ENCODE results near the gene INPP5D. TPM values are rescaled to one million over a fixed set of nuclear protein-coding genes. Genes with fewer than 3 reads are reported as not detected.

INPP5D gene
- total and polyA plus RNA-seq, 5 donors from 2014 or later: 56.9 to 278 (median 69.9) TPM

GRCh38 chr2:233075141-233075965 is 15.2 kb downstream of the INPP5D start:
- Histone ChIP-seq H3K4me1 (ENCODE audit: control insufficient read depth, insufficient read depth, low read length, poor library complexity, severe bottlenecking) (peaks cover 81% of the 10 kb centered on the region), H3K4me3 (ENCODE audit: low read depth, low read length) (peak overlapping the region; percentile 76), H3K36me3 (ENCODE audit: control insufficient read depth, insufficient read depth, low read length) (peaks cover 37% of the 10 kb centered on the region), H3K27me3 (ENCODE audit: control insufficient read depth, insufficient read depth, low read length) (no peaks in the 10 kb centered on the region), H3K27ac (ENCODE audit: insufficient read depth, low read length, poor library complexity, severe bottlenecking) (peak overlapping the region; percentile 71), H3K9me3 (ENCODE audit: control insufficient read depth in 2 of 2, low read length in 2 of 2) (peaks cover 5% of the 10 kb centered on the region in 2 experiments)
- H3K27me3 Mint-ChIP-seq: no peaks in the 10 kb centered on the region
- H3K4me3 Mint-ChIP-seq: no peak overlapping the region
- peaks cover 26% of the 10 kb centered on the region for H3K36me3 Mint-ChIP-seq
- peak; percentile 24 to 42 for ATAC-seq (ENCODE audit: low read depth in 2 of 2)
- DNase-seq: peak in 1 of 3 donors; percentile 34
- H3K27ac Mint-ChIP-seq: no peak overlapping the region
- H3K4me1 Mint-ChIP-seq: peaks cover 20 to 37% (median 27%) of the 10 kb centered on the region in 4 donors
- peaks cover 0 to 4% (median 0%) of the 10 kb centered on the region in 7 donors for H3K9me3 Mint-ChIP-seq

GRCh38 chr2:233075966-233076339 is 15.8 kb downstream of the INPP5D start:
- Mint-ChIP-seq H3K27ac (no peak overlapping the region), H3K9me3 (peaks cover 0 to 4% (median 0%) of the 10 kb centered on the region in 7 donors), H3K4me1 (peaks cover 14 to 37% (median 25%) of the 10 kb centered on the region in 4 donors), H3K4me3 (no peak overlapping the region), H3K27me3 (no peaks in the 10 kb centered on the region), H3K36me3 (peaks cover 26% of the 10 kb centered on the region)
- peak in 2 of 3 donors; percentile 56 to 82 for DNase-seq
- ATAC-seq (ENCODE audit: low read depth in 2 of 2): peak; percentile 65 to 66
- Histone ChIP-seq H3K4me1 (ENCODE audit: control insufficient read depth, insufficient read depth, low read length, poor library complexity, severe bottlenecking) (peaks cover 81% of the 10 kb centered on the region), H3K27me3 (ENCODE audit: control insufficient read depth, insufficient read depth, low read length) (no peaks in the 10 kb centered on the region), H3K27ac (ENCODE audit: insufficient read depth, low read length, poor library complexity, severe bottlenecking) (peak overlapping the region; percentile 71), H3K4me3 (ENCODE audit: low read depth, low read length) (peak overlapping the region; percentile 76), H3K36me3 (ENCODE audit: control insufficient read depth, insufficient read depth, low read length) (peaks cover 40% of the 10 kb centered on the region), H3K9me3 (ENCODE audit: control insufficient read depth in 2 of 2, low read length in 2 of 2) (peaks cover 5% of the 10 kb centered on the region in 2 experiments)

- no peak overlapping the region for H3K4me3 Mint-ChIP-seq
- peaks cover 32% of the 10 kb centered on the region for H3K36me3 ChIP-seq (ENCODE audit: control insufficient read depth, insufficient read depth, low read length)
Measured at GRCh38 chr2:233076749-233077148, 16.6 kb downstream of the INPP5D start.

GRCh38 chr2:233079473-233079877 is 19.3 kb downstream of the INPP5D start:
- H3K36me3 ChIP-seq (ENCODE audit: control insufficient read depth, insufficient read depth, low read length): peaks cover 13% of the 10 kb centered on the region
- DNase-seq (peak in 2 of 3 donors; percentile 45 to 81), ATAC-seq (ENCODE audit: low read depth in 2 of 2) (peak in 1 of 2 donors; percentile 27)
- peak overlapping the region; percentile 74 for H3K4me3 ChIP-seq (ENCODE audit: low read depth, low read length)
- Mint-ChIP-seq H3K9me3 (no peaks in the 10 kb centered on the region), H3K27me3 (peaks cover 5% of the 10 kb centered on the region), H3K36me3 (peaks cover 38% of the 10 kb centered on the region), H3K4me3 (peak overlapping the region; percentile 81 to 91 (median 86)), H3K4me1 (peaks cover 0 to 63% (median 40%) of the 10 kb centered on the region in 4 donors), H3K27ac (peak overlapping the region; percentile 95 to 100 (median 98))
- H3K9me3 ChIP-seq (ENCODE audit: control insufficient read depth in 2 of 2, low read length in 2 of 2): no peaks in the 10 kb centered on the region
- no peaks in the 10 kb centered on the region for H3K27me3 ChIP-seq (ENCODE audit: control insufficient read depth, insufficient read depth, low read length)
- H3K27ac ChIP-seq (ENCODE audit: insufficient read depth, low read length, poor library complexity, severe bottlenecking): peak overlapping the region; percentile 89
- H3K4me1 ChIP-seq (ENCODE audit: control insufficient read depth, insufficient read depth, low read length, poor library complexity, severe bottlenecking): peaks cover 100% of the 10 kb centered on the region

More at GRCh38 chr2:233076749-233077148, 16.6 kb downstream of the INPP5D start:
- peaks cover 28% of the 10 kb centered on the region for H3K36me3 Mint-ChIP-seq
- H3K27me3 Mint-ChIP-seq: no peaks in the 10 kb centered on the region
- Histone ChIP-seq H3K4me3 (ENCODE audit: low read depth, low read length) (peak overlapping the region; percentile 76), H3K9me3 (ENCODE audit: control insufficient read depth in 2 of 2, low read length in 2 of 2) (peaks cover 3% of the 10 kb centered on the region in 2 experiments), H3K27ac (ENCODE audit: insufficient read depth, low read length, poor library complexity, severe bottlenecking) (peak overlapping the region; percentile 71), H3K27me3 (ENCODE audit: control insufficient read depth, insufficient read depth, low read length) (no peaks in the 10 kb centered on the region), H3K4me1 (ENCODE audit: control insufficient read depth, insufficient read depth, low read length, poor library complexity, severe bottlenecking) (peaks cover 87% of the 10 kb centered on the region)
- H3K9me3 Mint-ChIP-seq: peaks cover 0 to 2% (median 0%) of the 10 kb centered on the region in 7 donors
- H3K27ac Mint-ChIP-seq: no peak overlapping the region
- peak in 2 of 3 donors; percentile 51 to 73 for DNase-seq
- no peak for ATAC-seq (ENCODE audit: low read depth in 2 of 2)
- H3K4me1 Mint-ChIP-seq: peaks cover 8 to 39% (median 25%) of the 10 kb centered on the region in 4 donors

- H3K36me3 Mint-ChIP-seq: peaks cover 41% of the 10 kb centered on the region
Measured at GRCh38 chr2:233079953-233080835, 20.1 kb downstream of the INPP5D start.

GRCh38 chr2:233080836-233081229 is 20.7 kb downstream of the INPP5D start:
- no peaks in the 10 kb centered on the region for H3K9me3 ChIP-seq (ENCODE audit: control insufficient read depth in 2 of 2, low read length in 2 of 2)
- H3K27ac ChIP-seq (ENCODE audit: insufficient read depth, low read length, poor library complexity, severe bottlenecking): peak overlapping the region; percentile 89
- peak overlapping the region; percentile 81 to 94 (median 86) for H3K4me3 Mint-ChIP-seq
- H3K4me1 Mint-ChIP-seq: peaks cover 0 to 77% (median 48%) of the 10 kb centered on the region in 4 donors
- peaks cover 10% of the 10 kb centered on the region for H3K27me3 Mint-ChIP-seq
- ATAC-seq (ENCODE audit: low read depth in 2 of 2) (no peak), DNase-seq (no peak)
- H3K36me3 Mint-ChIP-seq: peaks cover 45% of the 10 kb centered on the region
- no peaks in the 10 kb centered on the region for H3K27me3 ChIP-seq (ENCODE audit: control insufficient read depth, insufficient read depth, low read length)
- H3K9me3 Mint-ChIP-seq: no peaks in the 10 kb centered on the region
- peaks cover 13% of the 10 kb centered on the region for H3K36me3 ChIP-seq (ENCODE audit: control insufficient read depth, insufficient read depth, low read length)
- peak overlapping the region; percentile 95 to 100 (median 95) for H3K27ac Mint-ChIP-seq
- peaks cover 100% of the 10 kb centered on the region for H3K4me1 ChIP-seq (ENCODE audit: control insufficient read depth, insufficient read depth, low read length, poor library complexity, severe bottlenecking)
- peak overlapping the region; percentile 72 for H3K4me3 ChIP-seq (ENCODE audit: low read depth, low read length)

More at GRCh38 chr2:233079953-233080835, 20.1 kb downstream of the INPP5D start:
- ATAC-seq (ENCODE audit: low read depth in 2 of 2) (no peak), DNase-seq (no peak)
- Mint-ChIP-seq H3K9me3 (no peaks in the 10 kb centered on the region), H3K4me1 (peaks cover 0 to 71% (median 43%) of the 10 kb centered on the region in 4 donors), H3K27me3 (peaks cover 5% of the 10 kb centered on the region), H3K4me3 (peak overlapping the region; percentile 81 to 94 (median 86)), H3K27ac (peak overlapping the region; percentile 95 to 100 (median 98))
- Histone ChIP-seq H3K9me3 (ENCODE audit: control insufficient read depth in 2 of 2, low read length in 2 of 2) (no peaks in the 10 kb centered on the region), H3K27me3 (ENCODE audit: control insufficient read depth, insufficient read depth, low read length) (no peaks in the 10 kb centered on the region), H3K36me3 (ENCODE audit: control insufficient read depth, insufficient read depth, low read length) (peaks cover 13% of the 10 kb centered on the region), H3K4me3 (ENCODE audit: low read depth, low read length) (peak overlapping the region; percentile 74), H3K4me1 (ENCODE audit: control insufficient read depth, insufficient read depth, low read length, poor library complexity, severe bottlenecking) (peaks cover 100% of the 10 kb centered on the region), H3K27ac (ENCODE audit: insufficient read depth, low read length, poor library complexity, severe bottlenecking) (peak overlapping the region; percentile 89)

GRCh38 chr2:233081232-233081730 is 21.1 kb downstream of the INPP5D start:
- DNase-seq: peak in 2 of 3 donors; percentile 47 to 79
- Histone ChIP-seq H3K4me3 (ENCODE audit: low read depth, low read length) (peak overlapping the region; percentile 72), H3K27me3 (ENCODE audit: control insufficient read depth, insufficient read depth, low read length) (no peaks in the 10 kb centered on the region), H3K9me3 (ENCODE audit: control insufficient read depth in 2 of 2, low read length in 2 of 2) (no peaks in the 10 kb centered on the region), H3K4me1 (ENCODE audit: control insufficient read depth, insufficient read depth, low read length, poor library complexity, severe bottlenecking) (peaks cover 100% of the 10 kb centered on the region), H3K36me3 (ENCODE audit: control insufficient read depth, insufficient read depth, low read length) (peaks cover 13% of the 10 kb centered on the region), H3K27ac (ENCODE audit: insufficient read depth, low read length, poor library complexity, severe bottlenecking) (peak overlapping the region; percentile 89)
- peak; percentile 29 to 44 for ATAC-seq (ENCODE audit: low read depth in 2 of 2)
- peaks cover 0 to 82% (median 50%) of the 10 kb centered on the region in 4 donors for H3K4me1 Mint-ChIP-seq
- no peaks in the 10 kb centered on the region for H3K9me3 Mint-ChIP-seq
- peaks cover 45% of the 10 kb centered on the region for H3K36me3 Mint-ChIP-seq
- peak overlapping the region; percentile 95 to 100 (median 95) for H3K27ac Mint-ChIP-seq
- H3K4me3 Mint-ChIP-seq: peak overlapping the region; percentile 81 to 94 (median 86)
- H3K27me3 Mint-ChIP-seq: peaks cover 10% of the 10 kb centered on the region
